NK-92 (cell line): Measurements from ENCODE around the gene GOLT1B.
A peak's percentile ranks its signal among the peaks of the same experiment; 100 is the strongest.
"Not testable (repeated sequence)": the region's sequence is repeated elsewhere in the genome, so short reads cannot be mapped to it uniquely, and the experiment has no call there.

Experiments used
- DNase-seq: peaks from one replicate; lab custom pipeline; 2025; ENCODE audit not compliant: unreplicated experiment; lab: John Stamatoyannopoulos, UW

The GOLT1B gene

GRCh38 chr12:21501258-21502163, at the start of gene GOLT1B, which contains the start of gene RECQL:
TSS of gene GOLT1B (plus strand) at chr12:21501789. CDS start at chr12:21501924, 135 bp downstream.
TSS of gene RECQL (minus strand) at chr12:21501635. CDS start at chr12:21499570, 2,065 bp downstream.
- peak; percentile 40 for DNase-seq

- no peak for DNase-seq
These were observed 48.2 kb upstream of the GOLT1B start for GRCh38 chr12:21453312-21453852.

- no peak for DNase-seq
These were observed 45.3 kb upstream of the GOLT1B start for GRCh38 chr12:21456291-21456780.

- no peak for DNase-seq
These were observed 42.1 kb upstream of the GOLT1B start for GRCh38 chr12:21459474-21459873.

DNA sequence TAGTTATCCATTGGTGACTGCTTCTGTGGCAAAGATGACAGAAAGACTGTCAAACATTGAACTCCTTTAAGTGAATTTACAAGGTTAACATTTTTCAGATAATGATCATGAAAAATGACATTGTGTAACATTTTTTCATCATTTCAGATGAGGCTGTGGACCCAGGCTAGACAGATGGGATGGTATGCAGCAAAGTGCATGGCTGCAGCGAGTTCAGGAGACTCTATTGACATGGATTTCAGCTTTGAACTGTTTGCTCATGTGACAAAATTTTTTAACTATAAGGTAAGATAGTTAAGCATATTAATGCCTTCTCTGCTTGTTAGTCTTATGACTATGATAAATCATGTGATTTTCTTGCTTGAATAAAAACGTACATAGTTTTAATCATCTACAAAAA, 34.3 kb upstream of the GOLT1B start:
- not testable (repeated sequence) for DNase-seq

DNA sequence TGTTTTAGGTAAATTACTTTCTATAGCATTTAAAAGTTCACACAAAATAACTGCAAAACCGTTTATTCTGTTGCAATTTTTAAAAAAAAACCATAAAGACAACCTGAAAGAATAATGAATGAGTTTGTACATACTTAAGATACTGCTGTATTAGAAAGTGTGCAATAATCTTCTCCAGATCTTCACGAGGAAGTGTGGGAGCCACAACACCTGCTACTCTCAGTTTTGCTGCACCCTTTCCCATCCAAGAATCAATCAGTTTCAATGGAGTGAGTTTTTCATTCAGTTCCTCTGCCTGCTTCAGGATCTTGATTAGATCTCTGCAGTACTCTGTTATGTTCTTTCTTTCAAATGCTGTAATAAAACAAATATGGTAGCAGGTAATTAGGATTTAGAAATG, 30.3 kb upstream of the GOLT1B start:
- no peak for DNase-seq

- no peak for DNase-seq
These were observed 29.3 kb upstream of the GOLT1B start for GRCh38 chr12:21472197-21472823.

DNA sequence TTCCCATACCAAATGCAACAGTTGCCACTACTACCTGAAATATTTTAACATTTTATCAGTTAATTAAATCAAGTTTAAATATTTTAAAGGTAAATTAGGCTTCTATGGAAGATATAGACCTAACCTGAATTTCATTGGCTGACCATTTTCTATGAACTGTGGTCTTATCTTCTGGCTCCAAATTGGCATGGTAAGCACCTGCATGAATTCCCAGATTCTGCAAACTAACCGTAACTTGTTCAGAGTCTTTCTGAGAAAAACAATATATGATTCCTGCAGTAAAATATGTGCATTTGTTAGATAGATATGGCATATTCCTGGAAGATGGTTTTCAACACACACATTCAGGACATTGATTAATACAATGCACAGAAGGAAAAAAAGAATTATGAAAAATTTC, 26.0 kb upstream of the GOLT1B start:
- no peak for DNase-seq

DNA sequence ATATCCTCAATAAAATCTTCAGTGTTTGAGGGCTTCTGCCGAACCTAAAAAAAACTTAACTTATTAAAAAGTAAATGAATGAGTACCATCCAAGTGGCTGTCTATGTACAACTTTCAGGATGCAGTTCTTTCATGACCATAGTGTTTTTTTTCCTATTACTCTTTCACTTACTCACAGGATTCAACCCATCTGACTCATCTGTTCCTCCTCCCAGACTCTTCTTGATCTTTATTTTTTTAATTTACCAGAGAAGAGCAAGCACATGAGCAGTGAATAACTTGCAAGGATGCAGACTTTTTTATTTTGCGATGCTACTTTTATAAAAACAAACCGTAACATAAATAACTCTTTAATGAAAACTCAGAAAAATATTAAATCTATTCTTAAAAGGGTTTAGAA, 24.6 kb upstream of the GOLT1B start:
- DNase-seq, result no peak

- no peak for DNase-seq
These were observed 22.7 kb upstream of the GOLT1B start for GRCh38 chr12:21478756-21479455.

DNA sequence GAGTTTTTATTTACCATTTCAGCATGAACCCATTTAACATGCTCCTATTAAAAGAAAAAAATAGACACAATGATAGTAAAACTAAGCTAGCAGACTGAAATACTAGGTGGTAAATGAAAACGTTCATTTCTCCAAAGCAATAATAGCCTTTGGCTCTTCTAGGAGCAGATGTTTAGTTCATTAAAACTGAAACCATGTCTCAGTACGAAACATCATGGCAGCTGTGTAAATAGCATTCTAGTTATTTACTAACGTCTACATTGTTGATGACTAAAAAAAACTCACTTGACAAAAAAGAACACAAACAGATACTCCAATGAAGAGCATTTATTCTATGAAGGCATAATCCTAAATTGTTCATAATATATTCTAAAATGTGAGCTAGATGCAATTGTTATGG, 18.1 kb upstream of the GOLT1B start:
- DNase-seq, result no peak

- DNase-seq, result no peak
These were observed 15.6 kb upstream of the GOLT1B start for GRCh38 chr12:21485998-21486397.

DNA sequence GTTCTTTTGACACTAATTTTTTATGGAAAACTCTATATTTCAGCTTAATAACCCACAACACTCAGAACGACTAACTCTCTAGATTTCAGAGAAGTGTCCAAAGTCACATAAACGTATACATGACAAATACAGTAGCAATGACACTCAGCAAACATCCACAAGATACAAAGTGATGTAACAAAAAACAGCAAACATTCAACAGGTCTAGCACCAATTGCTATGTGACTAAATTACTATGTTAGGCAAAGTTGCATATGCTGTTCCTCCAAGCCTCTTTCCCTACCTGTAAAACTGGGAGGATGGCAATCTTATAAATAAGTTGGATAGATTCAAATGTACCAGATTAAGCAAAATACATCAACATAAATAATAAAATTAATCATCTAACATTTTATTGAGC, 1.8 kb upstream of the GOLT1B start:
- DNase-seq, result no peak

GRCh38 chr12:21500786-21501257, 767 bp upstream of the GOLT1B start:
- no peak for DNase-seq

GRCh38 chr12:21502164-21502496, 541 bp downstream of the GOLT1B start:
- DNase-seq, result no peak

DNA sequence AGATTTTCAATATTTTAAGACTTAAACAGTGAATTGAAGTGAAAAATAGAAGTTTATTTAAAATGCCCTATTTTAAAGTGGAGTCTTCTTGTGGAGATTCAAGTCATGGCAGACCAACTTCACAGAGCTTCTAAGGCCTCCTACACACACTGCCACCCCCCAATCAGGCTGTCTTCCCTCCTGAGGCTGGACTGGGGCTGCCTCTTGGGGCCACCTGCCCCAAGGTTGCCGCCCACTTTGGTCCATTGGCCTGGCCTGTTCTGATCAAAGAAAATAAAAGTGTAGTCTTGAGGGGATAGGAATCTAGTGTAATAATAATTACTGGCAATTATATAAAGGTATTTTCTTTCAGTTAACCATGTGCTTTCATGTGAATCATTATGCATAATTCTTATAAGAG, 1.3 kb downstream of the GOLT1B start:
- no peak for DNase-seq

GRCh38 chr12:21505888-21506287, 4.3 kb downstream of the GOLT1B start:
- no peak for DNase-seq

GRCh38 chr12:21507849-21508248, 6.3 kb downstream of the GOLT1B start:
- DNase-seq, result no peak

- DNase-seq, result no peak
These were observed 8.2 kb downstream of the GOLT1B start for GRCh38 chr12:21509768-21510167.

- no peak for DNase-seq
These were observed 14.7 kb downstream of the GOLT1B start for GRCh38 chr12:21516281-21516680.

- no peak for DNase-seq
These were observed 16.9 kb downstream of the GOLT1B start for GRCh38 chr12:21518451-21518850.
